ENCODE measurements around the gene MEGF11. TPM values are rescaled to one million over a fixed set of nuclear protein-coding genes. Genes with fewer than 3 reads are reported as not detected.

The MEGF11 gene
- total RNA-seq, 4 donors from 2014 or later = 2.4 to 8.5 (median 4.3) TPM

DNA sequence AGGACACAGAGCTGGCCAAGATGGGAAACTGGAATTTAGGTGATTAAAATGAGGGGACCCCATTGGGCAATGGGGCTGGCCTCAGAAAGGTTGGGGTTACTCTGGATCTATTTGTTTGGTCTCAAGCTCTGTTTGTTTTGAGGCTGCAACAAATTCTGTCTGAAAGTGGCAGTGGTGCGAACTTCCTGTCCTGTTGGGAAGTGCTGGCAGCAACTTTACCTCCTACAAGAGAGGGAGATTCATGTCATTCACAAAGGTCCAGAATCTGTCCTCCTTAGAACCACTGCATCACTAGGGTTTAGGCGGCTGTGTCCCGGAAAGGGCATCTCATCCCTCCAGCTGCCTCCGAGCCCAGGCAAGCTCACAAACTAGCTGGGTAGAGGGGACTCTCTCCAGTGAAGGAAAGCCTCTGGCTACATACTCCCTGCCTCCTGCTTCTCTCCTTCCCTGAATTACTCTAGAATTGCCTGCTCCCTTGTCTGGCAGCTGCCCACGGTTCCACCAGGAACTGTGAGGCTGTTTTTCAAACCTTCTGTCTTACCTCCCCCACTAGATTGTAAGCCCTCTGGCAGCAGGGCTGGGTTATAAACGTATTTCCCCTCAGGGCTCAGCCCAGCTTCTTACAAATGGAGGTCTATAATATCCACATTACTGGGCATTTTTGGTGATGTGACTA is 23.6 kb downstream of the MEGF11 start:
- H3K27me3 ChIP-seq = peaks cover 5% of the 10 kb centered on the region
- H3K4me3 ChIP-seq = no peak overlapping the region
- TF ChIP-seq CTCF (IDR thresholded peaks at IDR 0.05) = no peak
- TF ChIP-seq POLR2A (IDR thresholded peaks at IDR 0.05) = no peak
- no peak for TF ChIP-seq POLR2AphosphoS5 (IDR thresholded peaks at IDR 0.05)
- no peak for TF ChIP-seq EP300 (IDR thresholded peaks at IDR 0.05)
- no peak overlapping the region for H3K27ac ChIP-seq
- H3K36me3 ChIP-seq = no peaks in the 10 kb centered on the region
- no peak for DNase-seq (ENCODE audit: low spot score in 2 of 2)
- H3K9me3 ChIP-seq = no peaks in the 10 kb centered on the region
- H3K4me1 ChIP-seq = peaks cover 4% of the 10 kb centered on the region
- WGBS = 72% methylated on average over 6 of the region's 6 CpGs

- H3K4me3 ChIP-seq = no peak overlapping the region
- no peaks in the 10 kb centered on the region for H3K27me3 ChIP-seq
- TF ChIP-seq POLR2A (IDR thresholded peaks at IDR 0.05) (no peak), POLR2AphosphoS5 (IDR thresholded peaks at IDR 0.05) (no peak), CTCF (IDR thresholded peaks at IDR 0.05) (no peak), EP300 (IDR thresholded peaks at IDR 0.05) (no peak)
- peaks cover 4% of the 10 kb centered on the region for H3K4me1 ChIP-seq
- no peaks in the 10 kb centered on the region for H3K36me3 ChIP-seq
- no peak overlapping the region for H3K27ac ChIP-seq
- no peak for DNase-seq (ENCODE audit: low spot score in 2 of 2)
- WGBS = 88% methylated on average over 11 of the region's 13 CpGs
- H3K9me3 ChIP-seq = no peaks in the 10 kb centered on the region
These were observed 24.5 kb downstream of the MEGF11 start for GRCh38 chr15:66228807-66229735.

GRCh38 chr15:66226736-66227135 is 26.8 kb downstream of the MEGF11 start:
- Histone ChIP-seq H3K9me3 (no peaks in the 10 kb centered on the region), H3K27me3 (peaks cover 6% of the 10 kb centered on the region), H3K4me3 (no peak overlapping the region), H3K36me3 (no peaks in the 10 kb centered on the region), H3K4me1 (peaks cover 4% of the 10 kb centered on the region), H3K27ac (no peak overlapping the region)
- no peak for DNase-seq (ENCODE audit: low spot score in 2 of 2)
- TF ChIP-seq EP300 (IDR thresholded peaks at IDR 0.05) (no peak), CTCF (IDR thresholded peaks at IDR 0.05) (no peak), POLR2A (IDR thresholded peaks at IDR 0.05) (no peak), POLR2AphosphoS5 (IDR thresholded peaks at IDR 0.05) (no peak)
- WGBS = 87% methylated on average over 8 of the region's 8 CpGs

DNA sequence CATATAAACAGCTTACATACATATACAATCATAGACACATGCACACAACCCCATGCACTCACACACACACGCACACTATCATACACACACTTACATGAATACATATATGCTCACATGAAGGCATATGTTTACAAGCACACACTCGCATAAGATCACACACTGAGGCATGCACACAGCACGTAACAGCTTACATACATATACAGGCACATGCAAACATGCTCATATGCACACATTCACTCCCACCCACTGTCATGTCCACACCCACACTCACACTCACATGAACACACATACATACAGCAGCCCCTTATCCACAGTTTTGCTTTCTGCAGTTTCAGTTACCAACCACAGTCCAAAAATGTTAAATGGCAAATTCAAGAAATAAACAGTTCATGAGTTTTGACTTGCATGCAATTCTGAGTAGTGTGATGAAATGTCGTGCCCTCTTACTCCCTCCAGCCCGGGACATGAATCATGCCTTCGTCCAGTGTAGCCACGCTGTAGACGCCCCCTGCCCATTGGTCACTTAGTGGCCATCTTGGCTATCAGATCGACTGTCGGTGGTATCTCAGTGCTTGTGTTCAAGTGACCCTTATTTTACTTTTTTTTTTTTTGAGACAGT is 27.8 kb downstream of the MEGF11 start:
- TF ChIP-seq POLR2AphosphoS5 (IDR thresholded peaks at IDR 0.05) (no peak), EP300 (IDR thresholded peaks at IDR 0.05) (no peak), CTCF (IDR thresholded peaks at IDR 0.05) (no peak), POLR2A (IDR thresholded peaks at IDR 0.05) (no peak)
- Histone ChIP-seq H3K4me1 (no peaks in the 10 kb centered on the region), H3K27me3 (peaks cover 6% of the 10 kb centered on the region), H3K27ac (no peak overlapping the region), H3K4me3 (no peak overlapping the region), H3K9me3 (no peaks in the 10 kb centered on the region), H3K36me3 (no peaks in the 10 kb centered on the region)
- DNase-seq (ENCODE audit: low spot score in 2 of 2) = no peak
- WGBS = 85% methylated on average over 10 of the region's 10 CpGs

GRCh38 chr15:66224946-66225345 is 28.6 kb downstream of the MEGF11 start:
- no peak overlapping the region for H3K4me3 ChIP-seq
- no peak for TF ChIP-seq POLR2A (IDR thresholded peaks at IDR 0.05)
- no peak for TF ChIP-seq EP300 (IDR thresholded peaks at IDR 0.05)
- no peak for TF ChIP-seq CTCF (IDR thresholded peaks at IDR 0.05)
- no peak for TF ChIP-seq POLR2AphosphoS5 (IDR thresholded peaks at IDR 0.05)
- H3K4me1 ChIP-seq = no peaks in the 10 kb centered on the region
- H3K27me3 ChIP-seq = peaks cover 6% of the 10 kb centered on the region
- no peaks in the 10 kb centered on the region for H3K9me3 ChIP-seq
- no peaks in the 10 kb centered on the region for H3K36me3 ChIP-seq
- WGBS = 96% methylated on average over 4 of the region's 6 CpGs
- DNase-seq (ENCODE audit: low spot score in 2 of 2) = no peak
- H3K27ac ChIP-seq = no peak overlapping the region
